Testis (tissue), 2 donors: ENCODE data around the gene SARDH.

ENCODE experiments used
- POLR2A ChIP-seq: fragments of 450-650 bp; IDR thresholded peaks from one replicate; pipeline ENCODE4 v1.6.1; 2017; ENCODE audit warnings: antibody characterized with exemption, mild to moderate bottlenecking, moderate library complexity
- TF ChIP-seq, protein P1 (sequence below), 3 experiments: fragments of 450-650 bp in 2 of 3; fragments of 200-600 bp in 1 of 3; sonication (generic) in 1 of 3; IDR thresholded peaks; one replicate each; pipeline ENCODE4 v1.5.1; 2016 to 2019; ENCODE audit warnings: antibody characterized with exemption in 3 of 3, mild to moderate bottlenecking in 2 of 3, moderate library complexity in 1 of 3

DNA sequence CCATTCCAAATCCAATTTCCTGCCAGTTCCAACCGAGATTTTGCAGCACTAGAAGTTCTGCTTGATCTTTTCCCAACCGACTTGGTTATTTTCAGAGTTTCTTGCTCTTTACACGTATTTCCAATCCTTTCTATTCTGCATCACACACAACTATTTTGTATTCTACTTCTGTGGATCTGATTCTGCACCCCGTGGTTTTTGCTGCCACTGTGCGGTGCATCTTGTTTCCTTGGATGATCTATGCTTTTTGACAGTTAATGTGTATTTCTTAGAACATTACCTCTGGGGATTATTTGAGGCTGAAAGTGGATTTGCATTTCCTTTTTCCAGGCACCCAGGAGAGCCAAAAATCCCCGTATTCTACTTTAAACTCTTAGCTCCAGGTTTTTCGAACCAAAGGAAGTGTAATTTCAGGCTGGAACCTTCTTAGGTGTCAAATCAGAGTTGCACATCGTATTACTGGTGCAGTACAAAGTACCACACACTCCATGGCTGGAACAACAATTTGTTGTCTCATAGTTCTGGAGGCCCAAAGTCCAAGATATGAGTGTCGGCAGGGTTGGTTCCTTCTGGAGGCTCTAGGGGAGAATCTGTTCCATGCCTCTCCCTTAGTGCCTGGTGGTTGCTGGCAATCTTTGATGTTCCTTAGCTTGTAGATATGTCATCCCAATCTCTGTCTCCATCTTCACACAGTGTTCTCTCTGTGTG lies 14.7 kb upstream of the SARDH start:
- TF ChIP-seq, protein P1, sequence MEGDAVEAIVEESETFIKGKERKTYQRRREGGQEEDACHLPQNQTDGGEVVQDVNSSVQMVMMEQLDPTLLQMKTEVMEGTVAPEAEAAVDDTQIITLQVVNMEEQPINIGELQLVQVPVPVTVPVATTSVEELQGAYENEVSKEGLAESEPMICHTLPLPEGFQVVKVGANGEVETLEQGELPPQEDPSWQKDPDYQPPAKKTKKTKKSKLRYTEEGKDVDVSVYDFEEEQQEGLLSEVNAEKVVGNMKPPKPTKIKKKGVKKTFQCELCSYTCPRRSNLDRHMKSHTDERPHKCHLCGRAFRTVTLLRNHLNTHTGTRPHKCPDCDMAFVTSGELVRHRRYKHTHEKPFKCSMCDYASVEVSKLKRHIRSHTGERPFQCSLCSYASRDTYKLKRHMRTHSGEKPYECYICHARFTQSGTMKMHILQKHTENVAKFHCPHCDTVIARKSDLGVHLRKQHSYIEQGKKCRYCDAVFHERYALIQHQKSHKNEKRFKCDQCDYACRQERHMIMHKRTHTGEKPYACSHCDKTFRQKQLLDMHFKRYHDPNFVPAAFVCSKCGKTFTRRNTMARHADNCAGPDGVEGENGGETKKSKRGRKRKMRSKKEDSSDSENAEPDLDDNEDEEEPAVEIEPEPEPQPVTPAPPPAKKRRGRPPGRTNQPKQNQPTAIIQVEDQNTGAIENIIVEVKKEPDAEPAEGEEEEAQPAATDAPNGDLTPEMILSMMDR (IDR thresholded peaks at IDR 0.05): no peak
- TF ChIP-seq POLR2A: no peak
